ENCODE data around the gene IFNGR2.

DNA sequence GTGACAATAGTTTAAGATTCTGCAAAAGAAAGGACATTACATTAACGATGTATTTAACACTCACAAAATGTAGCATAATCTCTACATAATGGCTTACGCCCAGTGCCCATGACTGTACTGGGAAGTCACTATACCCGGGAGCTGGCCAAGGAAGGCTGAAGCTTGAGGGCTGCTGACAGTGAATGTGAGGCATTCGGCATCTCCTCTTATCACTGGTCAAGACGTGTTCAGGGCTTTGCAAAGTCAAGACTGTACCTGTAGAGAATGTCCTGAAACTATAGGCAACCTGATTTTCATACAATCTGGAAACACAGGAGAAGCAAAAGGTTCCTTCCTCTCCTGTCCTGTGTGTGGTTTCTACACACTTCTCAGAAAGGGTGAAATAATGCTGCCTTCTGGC is 12.7 kb upstream of the IFNGR2 start:
- TF ChIP-seq ZEB2 (tag by site-specific recombination; IDR thresholded peaks at IDR 0.05) (no peak), ZFP69B (tag by site-specific recombination; IDR thresholded peaks at IDR 0.05) (no peak), YY1 (tag by site-specific recombination; IDR thresholded peaks at IDR 0.05) (no peak), ZNF837 (tag by site-specific recombination; IDR thresholded peaks at IDR 0.05) (no peak)
- TF ChIP-seq, protein P1, sequence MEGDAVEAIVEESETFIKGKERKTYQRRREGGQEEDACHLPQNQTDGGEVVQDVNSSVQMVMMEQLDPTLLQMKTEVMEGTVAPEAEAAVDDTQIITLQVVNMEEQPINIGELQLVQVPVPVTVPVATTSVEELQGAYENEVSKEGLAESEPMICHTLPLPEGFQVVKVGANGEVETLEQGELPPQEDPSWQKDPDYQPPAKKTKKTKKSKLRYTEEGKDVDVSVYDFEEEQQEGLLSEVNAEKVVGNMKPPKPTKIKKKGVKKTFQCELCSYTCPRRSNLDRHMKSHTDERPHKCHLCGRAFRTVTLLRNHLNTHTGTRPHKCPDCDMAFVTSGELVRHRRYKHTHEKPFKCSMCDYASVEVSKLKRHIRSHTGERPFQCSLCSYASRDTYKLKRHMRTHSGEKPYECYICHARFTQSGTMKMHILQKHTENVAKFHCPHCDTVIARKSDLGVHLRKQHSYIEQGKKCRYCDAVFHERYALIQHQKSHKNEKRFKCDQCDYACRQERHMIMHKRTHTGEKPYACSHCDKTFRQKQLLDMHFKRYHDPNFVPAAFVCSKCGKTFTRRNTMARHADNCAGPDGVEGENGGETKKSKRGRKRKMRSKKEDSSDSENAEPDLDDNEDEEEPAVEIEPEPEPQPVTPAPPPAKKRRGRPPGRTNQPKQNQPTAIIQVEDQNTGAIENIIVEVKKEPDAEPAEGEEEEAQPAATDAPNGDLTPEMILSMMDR (tag by site-specific recombination; IDR thresholded peaks at IDR 0.05) = no peak
